AG04450 (cell line): ENCODE results near the gene FADD. TPM values are rescaled to one million over a fixed set of nuclear protein-coding genes. Genes with fewer than 3 reads are reported as not detected.
"Not testable (repeated sequence)": the region's sequence is repeated elsewhere in the genome, so short reads cannot be mapped to it uniquely, and the experiment has no call there.

Source experiments
- CTCF ChIA-PET: fragments of 300-600, 350-600 bp; formaldehyde crosslinking; extraction: SDS; loops from one replicate; lab custom pipeline; 2022; ENCODE audit warnings: antibody characterized with exemption, inconsistent platforms; lab: Charles Lee
- POLR2A ChIA-PET: fragments of 350-600 bp; formaldehyde crosslinking; extraction: SDS; loops from one replicate; lab custom pipeline; 2021; ENCODE audit warnings: antibody characterized with exemption, inconsistent platforms; lab: Yijun Ruan, JAX
- DNase-seq: peaks from one replicate; pipeline ENCODE4 v3.0.0-alpha.2; 2011; ENCODE audit warnings: low read depth, low spot score
- H3K27ac ChIP-seq: one replicate; pipeline ENCODE4 v1.5.1; 2012; ENCODE audit warnings: low read depth, low read length, control low read depth
- H3K27me3 ChIP-seq: one replicate; pipeline ENCODE4 v1.6.0; 2012; ENCODE audit warnings: low read length; ENCODE audit not compliant: control insufficient read depth, insufficient read depth
- H3K4me3 ChIP-seq: 2 replicates; pipeline ENCODE4 v1.5.1; 2011; ENCODE audit warnings: mild to moderate bottlenecking, low read depth, low read length, control low read depth
- H3K9me3 ChIP-seq: 2 replicates; pipeline ENCODE4 v1.5.1; 2012; ENCODE audit warnings: low read length; ENCODE audit not compliant: control insufficient read depth, insufficient read depth
- CTCF ChIP-seq: IDR thresholded peaks from 2 replicates; pipeline ENCODE4 v1.5.1; 2011; ENCODE audit warnings: low read depth, low read length, control low read depth, inconsistent platforms
- polyA plus RNA-seq: library from polyadenylated mRNA; depleted of rRNA; stranded (reverse); fragments of >200 nt; gene quantifications from 2 replicates; pipeline ENCODE4 v1.2.3, GENCODE V29; 2011

Gene FADD
- polyA plus RNA-seq, 1 experiment, result 29.3 TPM

GRCh38 chr11:70210051-70210501, 7.0 kb downstream of the FADD start:
- POLR2A ChIA-PET, result no interaction called here
- no peaks in the 10 kb centered on the region for H3K9me3 ChIP-seq
- TF ChIP-seq CTCF, result no peak
- CTCF ChIA-PET, result no interaction called here
- no peak overlapping the region for H3K27ac ChIP-seq
- no peaks in the 10 kb centered on the region for H3K27me3 ChIP-seq
- H3K4me3 ChIP-seq, result no peak overlapping the region
- DNase-seq, result no peak

GRCh38 chr11:70210530-70210929, 7.4 kb downstream of the FADD start:
- no peaks in the 10 kb centered on the region for H3K9me3 ChIP-seq
- no peak for DNase-seq
- ChIA-PET POLR2A (no interaction called here), CTCF (no interaction called here)
- no peaks in the 10 kb centered on the region for H3K27me3 ChIP-seq
- H3K27ac ChIP-seq, result no peak overlapping the region
- H3K4me3 ChIP-seq, result no peak overlapping the region
- TF ChIP-seq CTCF, result no peak

- no peak for TF ChIP-seq CTCF
- Histone ChIP-seq H3K27ac (no peak overlapping the region), H3K9me3 (no peaks in the 10 kb centered on the region), H3K4me3 (no peak overlapping the region), H3K27me3 (no peaks in the 10 kb centered on the region)
- ChIA-PET POLR2A (interaction anchor here (0.6 kb wide), 1 partner anchor 767 kb away, joined by 3 read pairs; no protein-coding TSS in a partner anchor), CTCF (no interaction called here)
- no peak for DNase-seq
Observed at GRCh38 chr11:70212227-70212811, 9.2 kb downstream of the FADD start.

GRCh38 chr11:70217388-70217787, 14.3 kb downstream of the FADD start:
- H3K4me3 ChIP-seq, H3K9me3 ChIP-seq, H3K27ac ChIP-seq, CTCF ChIA-PET, DNase-seq, POLR2A ChIA-PET: not testable (repeated sequence)
- H3K27me3 ChIP-seq, result peaks cover 11% of the 10 kb centered on the region

GRCh38 chr11:70218076-70218475, 15.0 kb downstream of the FADD start:
- DNase-seq, CTCF ChIA-PET, H3K4me3 ChIP-seq, H3K9me3 ChIP-seq, H3K27ac ChIP-seq, POLR2A ChIA-PET: not testable (repeated sequence)
- H3K27me3 ChIP-seq, result peaks cover 11% of the 10 kb centered on the region

- no peaks in the 10 kb centered on the region for H3K9me3 ChIP-seq
- POLR2A ChIA-PET, result interaction anchor here (0.5 kb wide), 1 partner anchor 178 kb away, joined by 3 read pairs; the partner anchor contains the start of gene CTTN
- H3K27me3 ChIP-seq, result peaks cover 15% of the 10 kb centered on the region
- CTCF ChIA-PET, result no interaction called here
- H3K27ac ChIP-seq, result no peak overlapping the region
- no peak for TF ChIP-seq CTCF
- H3K4me3 ChIP-seq, result no peak overlapping the region
- no peak for DNase-seq
Observed at GRCh38 chr11:70220136-70220535, 17.0 kb downstream of the FADD start.
